SK-N-SH (cell line): Measurements from ENCODE around the gene ADRM1. TPM values are rescaled to one million over a fixed set of nuclear protein-coding genes. Genes with fewer than 3 reads are reported as not detected.

Experiments
- CTCF ChIA-PET: fragments of 300-600, 350-600 bp; formaldehyde crosslinking; extraction: SDS; loops from one replicate; lab custom pipeline; 2021; lab: Yijun Ruan, JAX
- POLR2A ChIA-PET: fragments of 350-600 bp; sonication (Branson Sonifier 250); formaldehyde crosslinking; extraction: SDS; loops from one replicate; lab custom pipeline; 2020; ENCODE audit warnings: antibody characterized with exemption, inconsistent platforms; lab: Yijun Ruan, JAX
- DNase-seq: peaks from one replicate; pipeline ENCODE4 v3.0.0; 2012
- H2AFZ ChIP-seq: fragments of 200-600 bp; sonication (generic); 2 replicates; pipeline ENCODE4 v1.8.1; 2016; ENCODE audit warnings: antibody characterized with exemption, mild to moderate bottlenecking, low read depth
- H3F3A ChIP-seq: fragments of 200-600 bp; sonication (generic); replicated peaks from 2 replicates; pipeline ENCODE3; 2016; ENCODE audit warnings: antibody characterized with exemption, mild to moderate bottlenecking; ENCODE audit not compliant: insufficient read depth
- H3K27ac ChIP-seq, 2 experiments: fragments of 200-500 bp in 1 of 2; fragments of 200-600 bp in 1 of 2; sonication (Bioruptor generic) in 1 of 2; sonication (generic), shearing (Covaris generic) in 1 of 2; 2 replicates each; pipeline versions ENCODE4 v1.5.1 to v1.6.1; 2014 to 2016; ENCODE audit warnings: low read depth in 2 of 2, inconsistent platforms in 1 of 2, low read length in 1 of 2, mild to moderate bottlenecking in 1 of 2, mixed read lengths in 1 of 2
- H3K27me3 ChIP-seq: fragments of 200-600 bp; sonication (generic), shearing (Covaris generic); 2 replicates; pipeline ENCODE4 v1.6.1; 2016; ENCODE audit warnings: mixed run types; ENCODE audit not compliant: insufficient read depth
- H3K36me3 ChIP-seq, 2 experiments: fragments of 200-500 bp in 1 of 2; fragments of 200-600 bp in 1 of 2; sonication (Bioruptor generic) in 1 of 2; sonication (generic) in 1 of 2; replicated peaks in 1 of 2; 2 replicates each; pipeline versions ENCODE3 to v1.5.1; 2014 to 2016; ENCODE audit warnings: low read length in 1 of 2, mild to moderate bottlenecking in 1 of 2; ENCODE audit not compliant: insufficient read depth in 2 of 2, control insufficient read depth in 1 of 2
- H3K4me1 ChIP-seq, 2 experiments: fragments of 200-500 bp in 1 of 2; fragments of 200-600 bp in 1 of 2; sonication (Bioruptor generic) in 1 of 2; sonication (generic), shearing (Covaris generic) in 1 of 2; 2 replicates each; pipeline versions ENCODE4 v1.5.1 to v1.6.1; 2014 to 2016; ENCODE audit warnings: low read depth in 1 of 2, low read length in 1 of 2, mixed run types in 1 of 2; ENCODE audit not compliant: insufficient read depth in 2 of 2, control insufficient read depth in 1 of 2
- H3K4me2 ChIP-seq: fragments of 200-600 bp; sonication (generic), shearing (Covaris generic); 2 replicates; pipeline ENCODE4 v1.6.1; 2017; ENCODE audit warnings: mixed run types
- H3K4me3 ChIP-seq, 2 experiments: fragments of 200-500 bp in 1 of 2; fragments of 200-600 bp in 1 of 2; sonication (Bioruptor generic) in 1 of 2; sonication (generic), shearing (Covaris generic) in 1 of 2; 2 replicates each; pipeline versions ENCODE4 v1.5.1 to v1.8.1; 2014 to 2016; ENCODE audit warnings: low read depth in 2 of 2, inconsistent platforms in 1 of 2, low read length in 1 of 2, mild to moderate bottlenecking in 1 of 2, mixed read lengths in 1 of 2, moderate library complexity in 1 of 2
- H3K79me2 ChIP-seq: fragments of 200-600 bp; sonication (generic); 2 replicates; pipeline ENCODE4 v1.8.1; 2017; ENCODE audit warnings: mild to moderate bottlenecking; ENCODE audit not compliant: insufficient read depth
- H3K9ac ChIP-seq: fragments of 200-600 bp; sonication (generic); 2 replicates; pipeline ENCODE4 v1.6.1; 2017; ENCODE audit warnings: mixed run types
- H3K9me2 ChIP-seq: fragments of 200-600 bp; sonication (generic); 2 replicates; pipeline ENCODE4 v1.6.1; 2017; ENCODE audit warnings: mixed run types
- H3K9me3 ChIP-seq: fragments of 200-600 bp; sonication (generic); 2 replicates; pipeline ENCODE4 v1.6.1; 2017; ENCODE audit warnings: mixed run types, mild to moderate bottlenecking, moderate library complexity
- H4K20me1 ChIP-seq: fragments of 200-600 bp; sonication (generic); 2 replicates; pipeline ENCODE4 v1.6.1; 2017; ENCODE audit warnings: mild to moderate bottlenecking, mixed run types; ENCODE audit not compliant: insufficient read depth
- ELF1 ChIP-seq: IDR thresholded peaks from 2 replicates; pipeline ENCODE4 v1.4.0; 2012
- EP300 ChIP-seq, 2 experiments: IDR thresholded peaks; 2 replicates each; pipeline versions ENCODE4 v1.4.0 to v1.6.1; 2012; ENCODE audit warnings: borderline replicate concordance in 1 of 2, low read depth in 1 of 2, low read length in 1 of 2
- EZH2phosphoT487 ChIP-seq: fragments of 200-600 bp; sonication (generic); IDR thresholded peaks from 2 replicates; pipeline ENCODE4 v1.6.1; 2017; ENCODE audit warnings: low read depth, mixed run types, mild to moderate bottlenecking, antibody characterized with exemption, moderate library complexity, borderline replicate concordance
- MEF2A ChIP-seq: IDR thresholded peaks from 2 replicates; pipeline ENCODE4 v1.4.0; 2012; ENCODE audit warnings: low read depth, borderline replicate concordance
- MXI1 ChIP-seq: IDR thresholded peaks from 2 replicates; pipeline ENCODE4 v1.6.1; 2012; ENCODE audit warnings: mild to moderate bottlenecking, low read depth, low read length, improper control_type of control experiment
- NFIC ChIP-seq: IDR thresholded peaks from 2 replicates; pipeline ENCODE4 v1.4.0; 2012; ENCODE audit warnings: borderline replicate concordance
- NRF1 ChIP-seq: IDR thresholded peaks from 2 replicates; pipeline ENCODE4 v1.6.1; 2012; ENCODE audit warnings: low read depth, mild to moderate bottlenecking, low read length
- POLR2AphosphoS5 ChIP-seq: IDR thresholded peaks from 2 replicates; pipeline ENCODE4 v1.6.1; 2012; ENCODE audit warnings: low read depth, low read length
- RAD21 ChIP-seq: IDR thresholded peaks from 2 replicates; pipeline ENCODE4 v1.6.1; 2012; ENCODE audit warnings: mild to moderate bottlenecking, low read length
- RCOR1 ChIP-seq: fragments of 150-350 bp; IDR thresholded peaks from 2 replicates; pipeline ENCODE4 v1.6.1; 2017; ENCODE audit warnings: antibody characterized with exemption, low read length
- RFX5 ChIP-seq: IDR thresholded peaks from 2 replicates; pipeline ENCODE4 v1.6.1; 2012; ENCODE audit warnings: mild to moderate bottlenecking, improper control_type of control experiment, low read length
- RXRA ChIP-seq: IDR thresholded peaks from 2 replicates; pipeline ENCODE4 v1.4.0; 2012; ENCODE audit warnings: low read depth, mild to moderate bottlenecking, borderline replicate concordance
- SIN3A ChIP-seq: IDR thresholded peaks from 2 replicates; pipeline ENCODE4 v1.6.1; 2012; ENCODE audit warnings: low read depth, mild to moderate bottlenecking, low read length, moderate library complexity, borderline replicate concordance
- SMC3 ChIP-seq: IDR thresholded peaks from 2 replicates; pipeline ENCODE4 v1.6.1; 2012; ENCODE audit warnings: low read depth, low read length, improper control_type of control experiment
- TEAD4 ChIP-seq: IDR thresholded peaks from 2 replicates; pipeline ENCODE4 v1.4.0; 2012; ENCODE audit warnings: mild to moderate bottlenecking, borderline replicate concordance; ENCODE audit not compliant: insufficient read depth
- WGBS: methylation state at CpG from one replicate; pipeline ENCODE4 v1.1.6; 2017; ENCODE audit warnings: low lambda C conversion rate; 5-methylcytosine and 5-hydroxymethylcytosine counted together
- polyA plus RNA-seq, 3 experiments: library from polyadenylated mRNA; depleted of rRNA; stranded (reverse); fragments of >200 nt; gene quantifications; 2 replicates each; pipeline ENCODE4 v1.2.3, GENCODE V29; 2012
- TF ChIP-seq, protein P1 (sequence below): fragments of 150-350 bp; IDR thresholded peaks from 2 replicates; pipeline ENCODE4 v1.6.1; 2017; ENCODE audit warnings: antibody characterized with exemption, low read length, low read depth, borderline replicate concordance
- TF ChIP-seq, protein P2 (sequence below): IDR thresholded peaks from 2 replicates; pipeline ENCODE4 v1.4.0; 2012; ENCODE audit warnings: low read depth, borderline replicate concordance
- TF ChIP-seq, protein P3 (sequence below): fragments of 200-600 bp; sonication (generic); IDR thresholded peaks from 2 replicates; pipeline ENCODE4 v1.6.1; 2017; ENCODE audit warnings: antibody characterized with exemption, mild to moderate bottlenecking, moderate library complexity
- TF ChIP-seq, protein P4 (sequence below): IDR thresholded peaks from 2 replicates; pipeline ENCODE4; 2012

Gene ADRM1
- polyA plus RNA-seq, 1 of the 3 experiments (the other 2 are of a cell fraction), result 142 TPM

DNA sequence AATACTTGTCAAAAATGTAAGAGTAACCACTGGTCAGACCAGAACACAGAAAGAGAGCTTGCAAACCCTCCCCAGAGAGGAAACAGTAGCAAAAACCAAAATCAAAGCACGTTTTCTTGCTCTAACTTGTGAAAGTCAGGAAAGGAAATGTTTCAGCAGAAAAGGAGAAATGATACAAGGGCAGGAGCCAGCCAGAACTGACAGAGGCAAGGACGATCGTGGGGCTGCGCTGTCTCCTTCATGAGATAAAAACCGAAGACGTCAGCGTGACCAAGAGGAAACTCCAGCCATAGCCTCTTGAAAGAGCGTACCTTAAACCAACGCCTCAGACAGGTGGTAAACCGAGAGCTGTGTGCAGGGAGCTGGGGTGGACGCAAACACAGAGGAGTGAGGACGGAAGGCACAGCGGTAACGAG, 36.9 kb downstream of the ADRM1 start:
- Histone ChIP-seq H3K9ac (no peak overlapping the region), H3K4me1 (no peaks in the 10 kb centered on the region), H3K4me2 (no peak overlapping the region), H3K27me3 (no peaks in the 10 kb centered on the region), H2AFZ (no peak overlapping the region), H4K20me1 (no peaks in the 10 kb centered on the region), H3K27ac (no peak overlapping the region), H3K9me2 (no peaks in the 10 kb centered on the region), H3K9me3 (no peaks in the 10 kb centered on the region), H3F3A (no peaks in the 10 kb centered on the region), H3K4me3 (no peak overlapping the region), H3K79me2 (no peaks in the 10 kb centered on the region), H3K36me3 (peaks cover 12 to 34% of the 10 kb centered on the region in 2 experiments)
- WGBS, result 88% methylated on average over 13 of the region's 14 CpGs
- TF ChIP-seq NFIC (no peak), SMC3 (no peak), RXRA (no peak), EZH2phosphoT487 (no peak)
- ChIA-PET POLR2A (interaction anchor here (0.6 to 1.1 kb wide), 2 partner anchors 15 to 26 kb away, joined by 3 read pairs; no protein-coding TSS in a partner anchor), CTCF (interaction anchor here (0.9 to 2.1 kb wide), 3 partner anchors 13 to 44 kb away, joined by 3 to 8 read pairs (median 4); no protein-coding TSS in a partner anchor)
- no peak for DNase-seq

DNA sequence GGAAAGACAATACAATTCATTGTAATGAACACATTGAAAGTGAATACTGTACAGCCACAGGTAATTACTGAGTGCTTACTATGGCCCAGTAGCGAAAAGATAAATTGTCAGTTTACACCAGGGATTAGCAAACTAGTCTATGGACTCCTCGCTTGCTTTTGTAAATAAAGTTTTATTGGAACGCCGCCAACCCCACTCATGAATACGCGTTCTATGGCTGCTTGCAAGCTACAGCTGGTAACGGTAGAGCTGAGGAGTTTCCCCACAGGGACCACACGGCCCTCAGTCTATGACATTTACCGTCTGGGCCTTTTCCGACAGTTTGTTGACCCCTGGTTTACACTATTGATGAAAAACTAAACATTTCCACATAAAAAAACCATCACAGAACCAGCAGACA, 40.1 kb downstream of the ADRM1 start:
- 92% methylated on average over 10 of the region's 10 CpGs for WGBS

More for the DNA sequence above, 40.1 kb downstream of the ADRM1 start:
- Histone ChIP-seq H3K4me3 (no peak overlapping the region), H3K9me2 (no peaks in the 10 kb centered on the region), H4K20me1 (no peaks in the 10 kb centered on the region), H3F3A (no peaks in the 10 kb centered on the region), H3K27me3 (no peaks in the 10 kb centered on the region), H3K9me3 (no peaks in the 10 kb centered on the region), H3K4me2 (no peak overlapping the region), H3K27ac (no peak overlapping the region), H3K79me2 (no peaks in the 10 kb centered on the region), H3K4me1 (no peaks in the 10 kb centered on the region), H3K36me3 (peaks cover 19 to 46% of the 10 kb centered on the region in 2 experiments), H2AFZ (no peak overlapping the region), H3K9ac (no peak overlapping the region)
- TF ChIP-seq MXI1, result no peak
- TF ChIP-seq RFX5, result no peak
- no peak for TF ChIP-seq ELF1
- no peak for TF ChIP-seq MEF2A
- no peak for TF ChIP-seq EZH2phosphoT487
- TF ChIP-seq POLR2AphosphoS5, result no peak
- TF ChIP-seq RXRA, result no peak
- no peak for TF ChIP-seq RAD21
- no peak for TF ChIP-seq RCOR1
- no peak for TF ChIP-seq NFIC
- TF ChIP-seq, protein P1, sequence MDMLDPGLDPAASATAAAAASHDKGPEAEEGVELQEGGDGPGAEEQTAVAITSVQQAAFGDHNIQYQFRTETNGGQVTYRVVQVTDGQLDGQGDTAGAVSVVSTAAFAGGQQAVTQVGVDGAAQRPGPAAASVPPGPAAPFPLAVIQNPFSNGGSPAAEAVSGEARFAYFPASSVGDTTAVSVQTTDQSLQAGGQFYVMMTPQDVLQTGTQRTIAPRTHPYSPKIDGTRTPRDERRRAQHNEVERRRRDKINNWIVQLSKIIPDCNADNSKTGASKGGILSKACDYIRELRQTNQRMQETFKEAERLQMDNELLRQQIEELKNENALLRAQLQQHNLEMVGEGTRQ, result no peak
- no peak for TF ChIP-seq TEAD4
- TF ChIP-seq NRF1, result no peak
- no peak for TF ChIP-seq SIN3A
- TF ChIP-seq, protein P2, sequence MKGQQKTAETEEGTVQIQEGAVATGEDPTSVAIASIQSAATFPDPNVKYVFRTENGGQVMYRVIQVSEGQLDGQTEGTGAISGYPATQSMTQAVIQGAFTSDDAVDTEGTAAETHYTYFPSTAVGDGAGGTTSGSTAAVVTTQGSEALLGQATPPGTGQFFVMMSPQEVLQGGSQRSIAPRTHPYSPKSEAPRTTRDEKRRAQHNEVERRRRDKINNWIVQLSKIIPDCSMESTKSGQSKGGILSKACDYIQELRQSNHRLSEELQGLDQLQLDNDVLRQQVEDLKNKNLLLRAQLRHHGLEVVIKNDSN, result no peak
- TF ChIP-seq, protein P3, sequence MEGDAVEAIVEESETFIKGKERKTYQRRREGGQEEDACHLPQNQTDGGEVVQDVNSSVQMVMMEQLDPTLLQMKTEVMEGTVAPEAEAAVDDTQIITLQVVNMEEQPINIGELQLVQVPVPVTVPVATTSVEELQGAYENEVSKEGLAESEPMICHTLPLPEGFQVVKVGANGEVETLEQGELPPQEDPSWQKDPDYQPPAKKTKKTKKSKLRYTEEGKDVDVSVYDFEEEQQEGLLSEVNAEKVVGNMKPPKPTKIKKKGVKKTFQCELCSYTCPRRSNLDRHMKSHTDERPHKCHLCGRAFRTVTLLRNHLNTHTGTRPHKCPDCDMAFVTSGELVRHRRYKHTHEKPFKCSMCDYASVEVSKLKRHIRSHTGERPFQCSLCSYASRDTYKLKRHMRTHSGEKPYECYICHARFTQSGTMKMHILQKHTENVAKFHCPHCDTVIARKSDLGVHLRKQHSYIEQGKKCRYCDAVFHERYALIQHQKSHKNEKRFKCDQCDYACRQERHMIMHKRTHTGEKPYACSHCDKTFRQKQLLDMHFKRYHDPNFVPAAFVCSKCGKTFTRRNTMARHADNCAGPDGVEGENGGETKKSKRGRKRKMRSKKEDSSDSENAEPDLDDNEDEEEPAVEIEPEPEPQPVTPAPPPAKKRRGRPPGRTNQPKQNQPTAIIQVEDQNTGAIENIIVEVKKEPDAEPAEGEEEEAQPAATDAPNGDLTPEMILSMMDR, result no peak
- TF ChIP-seq EP300 (IDR thresholded peaks at IDR 0.05; ENCODE audit: borderline replicate concordance in 1 of 2, low read depth in 1 of 2, low read length in 1 of 2), result no peak
- TF ChIP-seq, protein P4, sequence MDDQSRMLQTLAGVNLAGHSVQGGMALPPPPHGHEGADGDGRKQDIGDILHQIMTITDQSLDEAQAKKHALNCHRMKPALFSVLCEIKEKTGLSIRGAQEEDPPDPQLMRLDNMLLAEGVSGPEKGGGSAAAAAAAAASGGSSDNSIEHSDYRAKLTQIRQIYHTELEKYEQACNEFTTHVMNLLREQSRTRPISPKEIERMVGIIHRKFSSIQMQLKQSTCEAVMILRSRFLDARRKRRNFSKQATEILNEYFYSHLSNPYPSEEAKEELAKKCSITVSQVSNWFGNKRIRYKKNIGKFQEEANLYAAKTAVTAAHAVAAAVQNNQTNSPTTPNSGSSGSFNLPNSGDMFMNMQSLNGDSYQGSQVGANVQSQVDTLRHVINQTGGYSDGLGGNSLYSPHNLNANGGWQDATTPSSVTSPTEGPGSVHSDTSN, result no peak
- CTCF ChIA-PET, result interaction anchor here (0.9 kb wide), 1 partner anchor 41 kb away, joined by 3 read pairs; no protein-coding TSS in a partner anchor
- DNase-seq, result no peak
- POLR2A ChIA-PET, result no interaction called here
